Transverse colon (tissue), 4 donors: Measurements from ENCODE around the gene CNTNAP2. TPM values are rescaled to one million over a fixed set of nuclear protein-coding genes. Genes with fewer than 3 reads are reported as not detected.

ENCODE experiments used
- DNase-seq: peaks from one replicate; pipeline ENCODE4 v3.0.0-alpha.2; 2019
- H3K27ac ChIP-seq, 4 donors: fragments of 200-600 bp; sonication (generic); 2 replicates each; pipeline ENCODE4 v1.5.1; 2016 to 2018; ENCODE audit warnings: inconsistent platforms in 4 of 4
- H3K27me3 ChIP-seq: fragments of 200-600 bp; sonication (generic); 2 replicates; pipeline ENCODE4 v1.5.1; 2017; ENCODE audit warnings: inconsistent platforms
- H3K36me3 ChIP-seq, 4 donors: fragments of 200-600 bp; sonication (generic); 2 replicates each; pipeline ENCODE4 v1.5.1; 2017 to 2019; ENCODE audit warnings: inconsistent platforms in 4 of 4
- H3K4me1 ChIP-seq, 4 donors: fragments of 200-600 bp; sonication (generic); 2 replicates each; pipeline ENCODE4 v1.5.1; 2017 to 2020; ENCODE audit warnings: inconsistent platforms in 4 of 4
- H3K4me3 ChIP-seq, 4 donors: fragments of 200-600 bp; sonication (generic); 1 replicate in 1 of 4; 2 replicates in 3 of 4; pipeline versions ENCODE4 v1.5.1 to v1.6.1; 2017 to 2019; ENCODE audit warnings: inconsistent platforms in 4 of 4
- H3K9me3 ChIP-seq, 2 donors: fragments of 200-600 bp; sonication (generic); 2 replicates each; pipeline ENCODE4 v1.5.1; 2017 to 2019; ENCODE audit warnings: inconsistent platforms in 2 of 2
- CTCF ChIP-seq, 5 experiments: fragments of 200-600 bp in 3 of 5; fragments of 450-650 bp in 2 of 5; sonication (generic) in 3 of 5; IDR thresholded peaks; 1 replicate in 2 of 5; 2 replicates in 3 of 5; pipeline ENCODE4 v1.5.1; 2016 to 2017; ENCODE audit warnings: antibody characterized with exemption in 5 of 5, inconsistent platforms in 3 of 5, mild to moderate bottlenecking in 2 of 5, moderate library complexity in 1 of 5
- EP300 ChIP-seq: sonication (generic); formaldehyde crosslinking; IDR thresholded peaks from one replicate; pipeline ENCODE4 v1.6.1; 2017; ENCODE audit warnings: antibody characterized with exemption, low read depth
- POLR2A ChIP-seq: fragments of 450-650 bp; IDR thresholded peaks from one replicate; pipeline ENCODE4 v1.6.1; 2016; ENCODE audit warnings: antibody characterized with exemption, mild to moderate bottlenecking, moderate library complexity
- POLR2AphosphoS5 ChIP-seq, 3 donors: sonication (generic); formaldehyde crosslinking; IDR thresholded peaks; one replicate each; pipeline ENCODE4 v1.6.1; 2016; ENCODE audit warnings: antibody characterized with exemption in 3 of 3
- WGBS, 2 donors: methylation state at CpG; one replicate each; pipeline ENCODE4 v1.1.5; 2018; ENCODE audit warnings: low coverage in 1 of 2; 5-methylcytosine and 5-hydroxymethylcytosine counted together
- in situ Hi-C, 4 donors: fragments of 200-750 bp; cut with MboI; loops; one replicate each; pipeline versions ENCODE4 v1.15.0 to v1.15.1; 2017; ENCODE audit warnings: low sequenced_read_pairs in 3 of 4, low pct_ligation_motif_present in 1 of 4, low pct_unique_long_range_greater_than_20kb in 1 of 4
- intact Hi-C: fragments of 100-400 bp; cut with DNase I; formaldehyde crosslinking; loops from one replicate; pipeline ENCODE4 v1.15.1; 2023; ENCODE audit warnings: low total_unique reads
- total RNA-seq, 4 donors: library from RNA; depleted of rRNA; stranded (reverse); fragments of >200 nt; gene quantifications; one replicate each; pipeline ENCODE4 v1.1.0, GENCODE V29; 2016

Gene CNTNAP2
- total RNA-seq, 4 donors from 2014 or later, result 0.60 to 2.9 (median 2.4) TPM

- Histone ChIP-seq H3K4me1 (no peaks in the 10 kb centered on the region), H3K4me3 (no peak overlapping the region), H3K9me3 (no peaks in the 10 kb centered on the region), H3K27ac (no peak overlapping the region), H3K27me3 (peaks cover 4% of the 10 kb centered on the region), H3K36me3 (no peaks in the 10 kb centered on the region)
- TF ChIP-seq POLR2A (no peak), POLR2AphosphoS5 (IDR thresholded peaks at IDR 0.05) (no peak), CTCF (IDR thresholded peaks at IDR 0.05) (no peak), EP300 (no peak)
- no peak for DNase-seq
- intact Hi-C loops, result no loop called here
- WGBS, 2 donors, result 66 to 71% methylated on average over 4 of the region's 4 CpGs
- in situ Hi-C loops, result no loop called here
These were observed 2275.0 kb downstream of the CNTNAP2 start for GRCh38 chr7:148391591-148391990.

- intact Hi-C loops (no loop called here), in situ Hi-C loops (no loop called here)
- H3K9me3 ChIP-seq, result no peaks in the 10 kb centered on the region
- TF ChIP-seq POLR2AphosphoS5 (IDR thresholded peaks at IDR 0.05) (no peak), POLR2A (no peak), CTCF (IDR thresholded peaks at IDR 0.05) (no peak)
- no peaks in the 10 kb centered on the region for H3K4me1 ChIP-seq
- H3K36me3 ChIP-seq, result no peaks in the 10 kb centered on the region
- H3K27me3 ChIP-seq, result peaks cover 4% of the 10 kb centered on the region
- no peak overlapping the region for H3K27ac ChIP-seq
- no peak overlapping the region for H3K4me3 ChIP-seq
- 91% methylated on average over 3 of the region's 3 CpGs; no CpG with 5 or more reads in 1 of the 2 donors for WGBS, 2 donors
- DNase-seq, result no peak
These were observed 2278.0 kb downstream of the CNTNAP2 start for GRCh38 chr7:148394582-148394981.

GRCh38 chr7:148395352-148395811 is 2278.8 kb downstream of the CNTNAP2 start:
- no peaks in the 10 kb centered on the region for H3K36me3 ChIP-seq
- no peak for DNase-seq
- no peaks in the 10 kb centered on the region for H3K9me3 ChIP-seq
- in situ Hi-C loops (no loop called here), intact Hi-C loops (no loop called here)
- TF ChIP-seq EP300 (no peak), POLR2AphosphoS5 (IDR thresholded peaks at IDR 0.05) (no peak), CTCF (IDR thresholded peaks at IDR 0.05) (no peak), POLR2A (no peak)
- no peak overlapping the region for H3K27ac ChIP-seq
- H3K4me3 ChIP-seq, result no peak overlapping the region
- WGBS, 2 donors, result 85 to 86% methylated on average over 3 to 7 of the region's 7 CpGs
- H3K4me1 ChIP-seq, result no peaks in the 10 kb centered on the region
- H3K27me3 ChIP-seq, result peaks cover 4% of the 10 kb centered on the region

GRCh38 chr7:148395990-148396716 is 2279.6 kb downstream of the CNTNAP2 start:
- Histone ChIP-seq H3K4me3 (no peak overlapping the region), H3K4me1 (no peaks in the 10 kb centered on the region), H3K27me3 (peaks cover 4% of the 10 kb centered on the region), H3K36me3 (no peaks in the 10 kb centered on the region), H3K27ac (no peak overlapping the region), H3K9me3 (no peaks in the 10 kb centered on the region)
- no peak for DNase-seq
- TF ChIP-seq EP300, result no peak
- in situ Hi-C loops (no loop called here), intact Hi-C loops (no loop called here)
- 72 to 84% methylated on average over 9 to 12 of the region's 12 CpGs for WGBS, 2 donors
